ENCODE data around the gene SLC27A5.
"Not testable (repeated sequence)": the region's sequence is repeated elsewhere in the genome, so short reads cannot be mapped to it uniquely, and the experiment has no call there.

The SLC27A5 gene

DNA sequence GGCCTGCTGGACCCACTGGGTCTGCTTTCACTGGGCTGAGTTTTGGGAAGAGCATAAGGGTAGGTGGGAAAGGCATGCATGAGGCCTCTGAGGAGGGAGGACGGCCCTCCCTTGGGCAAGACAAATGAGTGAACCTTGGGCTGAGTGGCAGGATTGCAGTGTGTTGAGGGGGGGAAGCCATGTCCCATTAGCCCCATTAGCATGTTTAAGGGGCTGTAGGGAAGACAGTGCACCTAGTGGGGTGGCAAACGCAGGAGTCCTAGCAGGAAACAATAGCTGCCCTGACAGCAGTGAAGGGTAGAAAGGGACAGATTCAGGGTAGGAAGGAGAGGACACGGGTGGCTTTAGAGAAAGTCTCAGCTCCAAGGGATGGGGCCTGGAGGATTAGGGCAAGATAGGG is 10.9 kb upstream of the SLC27A5 start:
- no peak for DNase-seq (ENCODE audit: low read depth)

DNA sequence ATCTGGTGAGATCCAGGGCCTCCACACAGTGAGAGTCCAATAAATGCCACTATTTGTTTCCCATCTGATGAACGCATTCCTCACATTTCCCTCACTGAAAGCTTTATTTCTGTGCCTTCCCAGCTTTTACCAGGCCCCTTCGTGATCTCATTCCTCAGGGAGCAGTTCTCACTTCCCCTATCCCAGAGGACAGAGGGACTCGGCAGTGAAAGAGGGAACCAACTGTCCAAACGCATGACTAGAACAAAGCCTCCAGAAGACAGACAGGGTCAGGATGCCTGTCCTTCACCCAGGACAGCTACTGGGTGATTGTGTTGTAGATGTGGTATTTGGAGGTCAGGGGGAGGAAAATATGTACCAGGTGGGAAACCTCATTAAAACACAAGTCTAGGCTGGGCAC is 9.9 kb upstream of the SLC27A5 start:
- no peak for DNase-seq (ENCODE audit: low read depth)

DNA sequence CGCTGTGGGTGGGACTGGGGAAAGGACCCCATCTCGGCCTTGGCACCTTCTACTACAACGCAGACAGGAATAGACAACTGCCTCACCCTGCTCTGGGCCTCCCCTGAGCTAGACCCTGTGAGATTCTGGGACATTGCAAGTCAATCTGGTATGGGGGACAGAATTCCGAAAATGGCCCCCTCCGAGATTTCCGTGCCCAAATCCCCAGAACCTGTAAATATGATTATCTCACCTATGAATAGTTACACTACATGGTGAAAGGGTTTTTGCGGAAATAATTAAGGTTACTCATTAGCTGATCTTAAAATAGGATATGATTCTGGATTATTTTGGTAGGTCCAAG is 8.4 kb upstream of the SLC27A5 start:
- no peak for DNase-seq (ENCODE audit: low read depth)

DNA sequence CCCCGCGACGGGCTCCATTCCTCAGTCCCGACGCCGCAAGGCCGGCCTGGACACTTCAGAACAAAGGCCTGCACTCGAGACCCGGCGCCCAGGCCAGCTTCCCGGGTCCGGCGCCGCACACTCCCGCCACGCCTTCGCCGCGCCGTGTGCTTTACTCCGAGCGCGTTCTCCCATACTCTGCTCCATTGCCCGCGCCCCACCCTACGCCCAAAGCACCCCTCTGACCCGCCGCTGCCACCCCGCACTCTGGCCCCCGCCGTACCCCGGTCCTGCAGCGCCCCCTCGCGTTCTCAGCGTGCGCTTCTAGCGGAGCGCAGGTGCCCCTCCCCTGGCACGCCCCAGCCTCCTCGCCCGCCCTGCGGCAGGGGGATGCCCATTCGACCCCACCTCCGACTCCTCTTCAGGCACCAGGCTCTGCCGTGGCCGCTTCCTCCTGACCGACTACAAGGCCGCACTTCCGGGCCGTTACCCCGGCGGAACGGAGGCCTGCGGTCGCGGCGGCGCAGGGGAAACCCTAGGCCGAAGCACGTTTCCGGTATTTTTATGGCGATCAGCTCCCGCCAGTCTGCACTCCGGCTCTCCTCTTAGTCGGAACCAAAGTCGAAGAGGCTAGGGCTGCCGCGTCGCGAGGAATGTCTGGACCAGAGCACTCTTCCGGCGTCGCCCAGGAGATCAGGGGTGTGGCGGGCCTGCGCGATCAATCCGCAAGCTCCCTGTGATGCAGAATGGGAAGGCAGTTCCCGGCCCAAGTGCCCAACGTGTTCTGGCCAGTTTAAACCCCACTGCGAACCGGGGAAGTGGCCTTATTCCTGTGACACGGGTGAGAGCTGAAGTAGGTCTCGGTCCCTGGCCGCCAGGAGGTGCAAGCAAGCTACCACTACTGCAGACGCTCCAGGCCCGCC is 7.8 kb upstream of the SLC27A5 start, which contains the start of gene ZBTB45:
TSS of gene ZBTB45 (minus strand) at position 456 of the 902 bp plus-strand sequence. CDS start 2,137 bp downstream, outside the sequence.
- DNase-seq (ENCODE audit: low read depth), result peak; percentile 65

DNA sequence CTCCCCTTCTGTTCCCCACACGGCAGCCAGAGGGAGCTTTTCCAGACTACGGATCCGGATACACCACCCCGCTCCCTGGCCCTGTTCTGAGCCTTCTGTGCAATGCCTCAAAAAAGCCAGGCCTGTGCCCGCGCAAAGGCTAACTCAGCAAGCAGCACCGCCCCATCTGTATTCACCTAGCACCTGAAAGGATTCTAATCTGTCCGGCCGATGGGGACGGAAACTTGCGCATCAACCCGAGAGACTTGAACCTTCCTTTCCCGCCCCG is 7.2 kb upstream of the SLC27A5 start:
- no peak for DNase-seq (ENCODE audit: low read depth)

DNA sequence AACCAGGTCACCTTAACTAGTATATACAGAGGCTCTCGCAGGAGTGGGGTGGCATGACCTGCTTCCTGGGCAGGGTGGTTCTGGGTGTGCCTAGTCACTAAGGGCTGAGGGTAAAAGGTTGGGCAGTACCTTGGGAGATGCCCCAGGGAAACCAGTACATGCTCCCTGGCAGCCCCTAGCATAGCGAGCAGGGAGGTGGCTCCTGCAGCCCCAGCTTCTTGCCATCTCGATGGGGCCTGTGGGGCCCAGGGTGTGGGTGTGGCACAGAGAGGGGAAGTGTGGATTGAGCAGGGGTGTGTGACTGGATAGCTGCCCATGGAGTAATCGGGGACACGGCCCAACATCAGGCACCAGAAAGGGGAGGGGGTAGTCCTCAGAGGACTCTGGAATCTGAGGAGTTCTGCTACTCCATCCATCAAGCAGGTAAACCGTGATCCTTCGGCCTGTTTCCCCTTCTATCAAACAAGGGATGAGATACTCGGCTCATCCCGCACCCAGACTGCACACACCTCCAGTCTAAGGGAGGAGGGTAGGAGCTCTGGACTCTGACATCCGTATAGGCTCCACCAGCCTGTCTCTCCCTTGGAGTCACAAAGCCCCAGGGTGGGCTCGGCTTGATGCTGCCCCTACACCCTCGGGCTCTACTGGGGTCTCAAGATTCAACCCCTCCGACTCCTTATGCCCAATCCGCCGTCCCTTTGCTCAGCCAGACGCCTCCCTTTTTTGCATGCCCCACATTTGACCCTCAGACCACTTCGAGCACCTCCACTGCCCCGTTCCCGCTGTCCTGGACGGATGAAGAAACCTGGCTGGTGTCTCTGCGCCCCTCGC is 6.7 kb upstream of the SLC27A5 start:
- DNase-seq (ENCODE audit: low read depth), result no peak

DNA sequence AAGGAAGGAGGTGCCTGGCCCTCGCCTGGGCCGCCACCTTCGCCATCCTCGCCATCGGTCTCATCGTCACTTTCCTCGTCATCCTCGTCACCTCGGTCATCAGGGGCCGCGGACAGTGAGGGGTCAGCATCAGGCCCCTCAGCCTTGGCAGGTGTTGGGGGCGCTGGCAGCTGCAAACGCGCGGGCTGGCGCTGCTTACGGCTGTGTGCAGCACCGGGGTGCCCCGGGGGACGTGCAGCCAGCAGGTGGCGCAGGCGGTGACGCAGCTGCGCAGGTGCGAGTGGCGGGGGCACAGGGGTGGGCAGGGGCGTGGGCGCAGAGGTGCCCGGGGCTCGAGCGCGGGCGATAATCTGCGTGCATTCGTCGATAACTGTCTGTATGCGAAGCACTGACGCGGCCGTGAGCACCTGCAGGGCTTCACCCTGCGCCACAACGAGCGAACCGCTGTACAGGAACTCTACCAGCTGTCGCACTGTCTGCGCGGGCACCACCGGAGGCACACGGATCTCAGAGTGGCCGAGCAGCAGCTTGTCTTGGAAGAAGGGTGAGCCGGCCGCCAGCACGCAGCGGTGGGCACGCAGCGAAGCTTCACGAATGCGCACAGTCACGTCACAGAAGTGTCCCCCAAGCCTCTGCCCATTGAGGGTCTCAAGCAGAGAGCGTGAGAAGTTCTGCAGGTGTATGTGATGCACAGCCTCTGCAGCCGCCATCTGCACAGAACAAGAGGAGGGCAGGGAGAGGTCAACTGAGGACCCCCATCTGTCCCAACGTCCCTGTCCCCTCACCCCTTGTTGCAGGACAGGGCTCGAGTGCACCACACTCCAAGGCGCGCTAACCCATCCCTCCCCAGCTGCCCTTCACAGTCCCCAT is 5.4 kb upstream of the SLC27A5 start:
- DNase-seq (ENCODE audit: low read depth), result no peak

DNA sequence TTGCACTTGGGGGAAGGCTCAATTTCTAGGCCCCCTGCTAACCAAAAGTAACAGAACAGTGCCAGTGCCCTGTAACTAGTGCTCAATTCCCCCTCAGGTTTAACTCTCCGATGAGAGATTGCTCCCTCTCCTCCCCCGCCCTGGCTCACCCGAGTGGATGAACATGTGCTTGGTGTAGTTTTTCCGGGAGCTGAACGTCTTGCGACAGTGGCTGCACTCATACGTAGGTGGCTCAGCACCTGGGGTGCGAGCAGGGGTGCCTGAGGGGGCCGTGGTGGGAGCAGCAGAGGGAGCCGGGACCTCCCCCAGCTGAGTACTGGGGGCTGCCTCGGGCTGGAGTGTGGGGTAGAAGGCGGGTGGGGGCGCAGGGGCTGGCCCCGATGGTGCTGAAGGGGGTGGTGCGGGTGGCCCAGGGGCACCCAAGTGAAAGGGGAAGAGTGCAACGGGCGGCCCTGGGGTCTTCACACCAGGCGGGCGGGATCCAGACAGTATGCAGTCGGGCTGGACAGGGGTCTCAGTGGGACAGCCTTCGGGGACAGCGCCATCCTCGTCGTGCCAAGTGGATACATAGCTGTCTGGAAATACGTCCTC is 4.5 kb upstream of the SLC27A5 start:
- DNase-seq (ENCODE audit: low read depth), result no peak

DNA sequence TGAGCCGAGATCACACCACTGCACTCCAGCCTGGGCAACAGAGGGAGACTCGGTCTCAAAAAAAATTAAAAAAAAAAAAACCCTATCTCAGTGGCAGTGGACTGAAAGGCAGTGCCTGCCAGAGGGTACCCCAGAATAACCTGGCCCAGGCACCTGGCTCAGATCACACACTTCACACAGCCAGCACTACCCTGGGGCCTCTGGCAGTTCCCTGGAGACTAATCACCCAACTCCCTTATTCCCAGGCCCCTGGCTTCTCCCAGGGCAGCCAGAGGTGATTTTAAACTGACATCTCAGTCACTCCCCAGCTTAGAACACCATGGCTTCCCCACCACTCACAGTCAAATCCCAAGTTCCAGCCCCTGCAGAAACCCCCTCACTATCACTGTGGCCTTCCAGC is 3.5 kb upstream of the SLC27A5 start:
- DNase-seq (ENCODE audit: low read depth), result no peak

DNA sequence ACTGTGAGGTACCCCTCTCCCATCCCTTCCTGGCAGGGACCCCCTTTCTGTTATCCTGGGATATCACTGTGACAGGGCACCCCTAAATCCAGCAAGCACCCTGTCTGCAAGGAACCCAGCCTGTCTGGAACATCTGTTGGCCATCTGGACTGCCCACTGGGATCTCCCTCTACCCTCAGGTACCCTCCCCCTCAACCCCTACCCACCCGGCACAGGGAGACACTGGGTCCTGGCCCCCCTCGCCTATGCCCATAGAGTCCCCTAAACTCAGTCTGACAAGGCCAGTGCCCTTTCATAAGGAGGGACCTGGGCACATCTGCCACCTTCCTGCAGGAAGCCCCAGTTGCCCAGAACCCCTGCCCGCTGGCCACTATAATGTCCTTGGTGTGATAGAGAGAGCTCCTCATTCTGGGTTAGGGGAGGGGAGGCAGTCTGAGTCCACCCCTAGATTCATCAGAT is 2.8 kb upstream of the SLC27A5 start:
- no peak for DNase-seq (ENCODE audit: low read depth)

DNA sequence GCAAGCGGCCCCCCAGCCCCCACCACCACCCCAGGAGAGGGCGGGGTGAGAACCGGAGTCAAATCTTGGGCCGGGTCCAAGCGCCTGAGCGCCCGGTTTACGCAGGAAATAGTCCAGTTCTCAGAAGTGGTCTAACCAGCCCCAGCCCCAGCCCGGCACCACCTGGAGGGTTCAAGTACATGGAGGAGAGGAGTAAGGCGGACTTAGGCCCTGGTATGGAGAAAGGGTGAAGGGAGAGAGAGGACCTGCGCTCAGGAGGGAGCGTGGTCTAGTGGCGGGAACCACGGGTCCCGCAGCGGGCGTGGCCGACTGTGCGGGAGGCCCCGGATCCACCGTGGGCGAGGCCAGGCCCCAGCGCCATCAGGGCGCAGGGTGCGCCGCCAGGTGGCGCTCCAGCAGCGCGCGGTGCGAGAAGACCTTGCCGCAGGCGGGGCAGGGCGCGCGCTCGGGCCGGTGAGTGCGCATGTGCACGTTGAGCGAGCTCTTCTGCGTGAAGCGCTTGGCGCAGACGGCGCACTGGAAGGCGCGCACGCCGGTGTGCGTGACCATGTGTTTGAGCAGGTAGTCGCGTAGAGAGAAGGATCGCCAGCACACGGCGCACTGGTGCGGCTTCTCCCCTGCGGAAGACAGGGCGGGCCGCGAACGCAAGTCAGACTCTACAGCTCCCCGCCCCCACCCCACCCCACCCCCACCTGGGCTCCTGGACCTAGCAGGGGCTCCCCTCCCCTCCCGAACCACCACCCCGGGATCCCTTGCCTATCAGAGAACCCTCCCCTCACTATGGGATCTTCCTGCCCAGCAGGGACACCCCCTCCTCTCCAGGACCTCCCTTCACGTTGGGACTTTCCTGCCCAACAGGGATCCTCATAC is 2.1 kb upstream of the SLC27A5 start:
- DNase-seq (ENCODE audit: low read depth), result no peak

DNA sequence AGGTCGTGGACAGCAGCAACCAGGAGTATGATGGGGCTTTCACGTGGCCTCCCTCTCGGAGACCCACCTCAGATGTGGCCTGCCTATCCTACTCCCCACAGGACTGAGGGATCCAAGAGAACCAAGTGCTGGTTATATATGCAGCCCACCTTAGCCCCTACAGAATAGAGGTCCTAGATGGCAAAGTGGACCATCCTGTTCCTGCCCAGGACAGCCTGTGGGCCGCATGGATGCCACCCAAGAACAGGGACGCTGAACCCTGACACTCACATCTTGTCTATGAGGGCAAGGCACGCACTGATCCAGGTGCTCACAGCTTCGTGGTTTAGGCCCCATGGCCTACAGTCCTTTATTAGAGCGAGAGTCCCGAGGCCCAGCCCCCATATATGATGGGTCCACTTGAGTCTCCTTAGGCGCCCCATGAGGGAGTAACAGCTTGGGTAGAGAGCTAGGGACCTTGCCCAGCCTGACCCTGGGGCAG is 1.5 kb upstream of the SLC27A5 start:
- DNase-seq (ENCODE audit: low read depth), result no peak

DNA sequence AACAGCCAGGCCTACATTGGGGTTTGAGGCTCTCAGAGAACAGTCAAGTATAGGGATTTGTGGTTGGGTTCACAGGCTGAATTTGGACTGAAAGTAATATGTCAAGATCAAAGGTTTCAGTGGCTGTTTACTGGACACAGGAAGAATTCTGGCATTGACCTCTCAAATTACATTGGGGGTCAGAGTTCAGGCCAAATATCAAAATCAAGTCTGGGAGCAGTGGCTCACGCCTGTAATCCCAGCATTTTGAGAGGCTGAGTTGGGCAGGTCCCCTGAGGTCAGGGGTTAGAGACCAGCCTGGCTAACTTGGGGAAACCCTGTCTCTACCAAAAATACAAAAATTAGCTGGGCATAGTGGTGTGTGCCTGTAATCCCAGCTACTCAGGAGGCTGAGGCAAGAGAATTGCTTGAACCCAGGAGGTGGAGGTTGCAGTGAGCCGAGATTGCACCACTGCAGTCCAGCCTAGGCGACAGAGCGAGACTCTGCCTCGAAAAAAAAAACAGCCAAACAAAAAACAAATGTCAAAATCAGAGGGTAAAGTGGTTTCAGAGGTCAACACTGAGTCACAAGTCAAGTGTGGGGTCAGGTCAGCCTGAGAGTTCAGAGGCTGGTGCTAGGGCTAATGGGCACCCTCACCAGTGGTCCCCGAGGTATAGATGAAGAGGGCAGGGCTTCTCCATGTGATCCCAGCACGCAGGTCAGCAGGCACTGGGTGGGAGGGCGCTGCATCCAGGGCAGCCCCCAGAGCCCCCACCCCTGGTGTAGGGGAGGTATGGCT is 1.5 kb downstream of the SLC27A5 start:
- no peak for DNase-seq (ENCODE audit: low read depth)

DNA sequence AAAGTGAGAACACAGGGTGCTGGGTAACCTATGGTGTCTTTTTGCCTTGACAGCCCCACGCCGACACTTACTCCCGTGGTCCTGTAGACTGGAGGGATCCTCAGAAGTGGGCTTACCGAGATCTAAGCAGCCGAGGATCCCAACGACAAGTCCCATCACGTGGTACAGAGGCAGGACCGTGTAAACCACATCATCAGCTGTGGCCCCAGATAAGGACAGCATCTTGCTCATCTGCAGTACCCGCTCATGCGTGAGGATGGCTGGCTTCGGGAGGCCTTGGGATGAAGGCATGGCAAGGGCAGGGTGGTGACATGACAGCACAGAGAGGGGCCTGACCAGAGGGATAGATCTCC is 2.1 kb downstream of the SLC27A5 start:
- no peak for DNase-seq (ENCODE audit: low read depth)

DNA sequence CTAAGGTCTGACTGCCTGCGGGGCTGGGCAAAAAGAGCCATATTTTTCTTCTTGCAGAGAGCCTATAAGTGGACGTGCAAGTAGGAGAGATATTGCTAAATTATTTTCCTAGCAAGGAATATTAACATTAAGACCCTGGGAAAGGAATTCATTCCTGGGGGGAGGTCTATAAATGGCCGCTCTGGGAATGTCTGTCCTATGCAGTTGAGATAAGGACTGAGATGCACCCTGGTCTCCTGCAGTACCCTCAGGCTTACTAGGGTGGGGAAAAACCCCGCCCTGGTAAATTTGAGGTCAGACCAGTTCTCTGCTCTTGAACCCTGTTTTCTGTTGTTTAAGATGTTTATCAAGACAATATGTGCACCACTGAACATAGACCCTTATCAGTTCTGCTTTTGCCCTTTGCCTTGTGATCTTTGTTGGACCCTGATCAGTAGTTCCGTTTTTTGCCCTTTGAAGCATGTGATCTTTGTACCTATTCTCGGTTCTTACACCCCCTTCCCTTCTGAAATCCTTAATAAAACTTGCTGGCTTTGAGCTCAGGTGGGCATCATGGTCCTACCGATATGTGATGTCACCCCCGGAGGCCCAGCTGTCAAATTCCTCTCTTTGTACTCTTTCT is 4.1 kb downstream of the SLC27A5 start:
- DNase-seq (ENCODE audit: low read depth), result not testable (repeated sequence)

DNA sequence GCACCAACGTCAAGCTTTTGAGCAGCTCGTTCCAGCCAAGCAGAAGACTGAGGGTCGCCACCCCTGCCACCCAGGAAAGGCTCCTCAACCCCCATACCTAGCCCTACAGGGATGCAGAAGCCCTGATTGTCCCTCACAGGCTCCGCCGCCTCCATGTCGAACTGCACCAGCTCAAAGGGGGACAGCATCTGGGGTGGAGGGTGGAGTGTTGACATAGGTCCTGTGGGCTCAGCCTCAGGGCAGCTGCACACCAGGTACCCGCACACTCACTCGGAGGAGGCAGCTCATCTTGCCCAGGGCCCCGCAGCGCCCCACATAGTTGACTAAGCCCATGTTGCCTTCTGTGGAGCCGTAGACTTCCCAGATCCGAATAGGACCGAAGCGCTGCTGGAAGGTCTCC is 11.6 kb downstream of the SLC27A5 start:
- no peak for DNase-seq (ENCODE audit: low read depth)

DNA sequence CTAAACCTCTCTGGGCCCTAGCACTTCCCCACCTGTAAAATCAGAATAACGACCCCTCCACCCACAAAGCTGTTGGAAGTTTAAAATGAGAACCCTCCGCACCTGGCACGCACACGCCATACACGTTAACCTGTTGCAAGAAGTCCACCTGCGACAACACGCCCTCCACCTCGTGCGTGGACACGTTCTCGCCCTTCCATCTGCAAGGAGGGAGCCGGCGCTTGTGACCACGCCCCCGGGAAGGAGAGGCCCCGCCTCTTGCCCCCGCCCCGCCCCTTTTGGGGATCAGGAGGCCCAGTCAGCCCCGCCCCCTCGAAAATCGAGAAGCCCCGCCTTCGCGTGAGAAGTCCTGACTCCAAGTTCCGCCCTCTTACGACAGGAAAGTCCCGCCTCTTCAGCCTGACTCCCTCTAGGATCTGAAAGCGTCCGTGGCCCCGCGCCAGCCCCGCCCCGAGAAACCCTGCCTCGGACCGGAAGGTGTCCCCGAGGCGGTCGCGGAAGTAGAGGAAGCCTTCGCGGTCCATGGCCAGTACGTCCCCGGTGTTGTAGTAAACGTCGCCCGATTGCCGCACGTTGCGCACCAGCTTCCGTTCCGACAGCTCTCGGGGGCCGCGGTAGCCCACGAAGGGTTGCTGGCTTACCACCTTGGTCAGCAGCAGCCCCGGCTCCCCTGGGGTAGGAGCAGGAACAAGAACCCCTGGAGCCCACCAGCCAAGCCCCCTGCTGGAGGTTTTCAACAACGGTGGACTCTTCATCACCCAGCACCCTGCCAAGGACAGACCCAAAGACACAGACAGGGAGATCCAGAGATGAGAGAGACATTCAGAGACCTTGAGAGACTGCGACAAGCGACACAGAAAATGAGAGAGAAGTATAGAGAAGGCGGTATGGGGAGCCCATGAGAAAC is 12.5 kb downstream of the SLC27A5 start:
- DNase-seq (ENCODE audit: low read depth), result peak; percentile 72

DNA sequence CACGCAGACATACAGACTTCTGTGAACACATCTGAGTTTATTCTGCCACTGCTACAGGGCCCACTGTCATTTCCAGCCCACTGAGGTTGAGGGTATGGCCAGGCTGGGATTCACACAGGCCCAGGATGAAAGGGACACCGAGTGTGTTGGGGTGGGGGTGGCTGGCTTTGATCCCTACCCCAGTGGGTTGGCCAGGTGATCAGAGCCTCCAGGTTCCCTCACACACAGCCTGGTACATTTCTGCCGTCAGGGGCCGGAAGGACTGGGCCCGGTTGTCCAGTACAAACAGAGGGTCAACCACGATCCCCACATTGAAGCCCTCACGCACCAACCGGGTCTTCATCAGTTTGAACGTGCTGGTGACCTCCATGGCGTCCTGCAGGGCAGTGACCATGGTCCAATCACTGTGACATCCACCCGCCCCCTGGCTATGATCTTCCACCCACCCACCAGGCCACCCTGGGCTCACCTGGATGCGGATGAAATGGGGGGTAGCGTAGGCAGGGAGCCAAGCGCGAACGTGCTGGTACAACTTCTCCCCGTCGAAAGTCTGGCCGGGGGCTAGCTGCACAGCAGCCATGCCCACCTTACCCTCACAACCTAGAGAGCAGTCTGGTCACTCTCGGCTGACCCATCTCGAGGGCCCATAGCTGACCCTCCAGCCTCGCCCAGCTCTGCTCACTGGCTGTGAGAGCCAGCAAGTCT is 13.3 kb downstream of the SLC27A5 start:
- no peak for DNase-seq (ENCODE audit: low read depth)
